ENCODE results near the gene C16orf96. TPM values are rescaled to one million over a fixed set of nuclear protein-coding genes. Genes with fewer than 3 reads are reported as not detected.

Gene C16orf96
- total and polyA plus RNA-seq, 2 of the 8 experiments (the other 6 are each of a cell fraction or from before 2014, with no cell fraction given): 1.0 to 1.3 TPM

- no peak for TF ChIP-seq TAF1 (IDR thresholded peaks at IDR 0.05; ENCODE audit: low read depth, low read length)
- TF ChIP-seq, protein P1, sequence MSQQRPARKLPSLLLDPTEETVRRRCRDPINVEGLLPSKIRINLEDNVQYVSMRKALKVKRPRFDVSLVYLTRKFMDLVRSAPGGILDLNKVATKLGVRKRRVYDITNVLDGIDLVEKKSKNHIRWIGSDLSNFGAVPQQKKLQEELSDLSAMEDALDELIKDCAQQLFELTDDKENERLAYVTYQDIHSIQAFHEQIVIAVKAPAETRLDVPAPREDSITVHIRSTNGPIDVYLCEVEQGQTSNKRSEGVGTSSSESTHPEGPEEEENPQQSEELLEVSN (IDR thresholded peaks at IDR 0.05): no peak
- no peak for TF ChIP-seq EZH2 (IDR thresholded peaks at IDR 0.05; ENCODE audit: low read depth, low read length, severe bottlenecking)
- no peak for TF ChIP-seq JUN (IDR thresholded peaks at IDR 0.05; ENCODE audit: low read depth, low read length)
- no peak for TF ChIP-seq CTBP2 (IDR thresholded peaks at IDR 0.05; ENCODE audit: borderline replicate concordance, insufficient read depth, insufficient read length, low read length)
- TF ChIP-seq CHD1 (IDR thresholded peaks at IDR 0.05; ENCODE audit: low read depth, low read length): no peak
- no peak for TF ChIP-seq EP300 (IDR thresholded peaks at IDR 0.05; ENCODE audit: borderline replicate concordance in 1 of 2, low read depth in 2 of 2, low read length in 2 of 2)
- Histone ChIP-seq H3K79me2 (ENCODE audit: control insufficient read depth in 1 of 2, insufficient read depth in 2 of 2, low read length in 2 of 2) (peaks cover 13 to 66% of the 10 kb centered on the region in 2 experiments), H3K79me1 (ENCODE audit: low read depth, low read length) (peaks cover 20% of the 10 kb centered on the region), H3K27me3 (replicated peaks in 1 of 4; ENCODE audit: control insufficient read depth in 3 of 4, extremely low read depth in 1 of 4, insufficient read depth in 3 of 4, low read length in 3 of 4) (no peaks in the 10 kb centered on the region), H4K8ac (ENCODE audit: extremely low read depth, insufficient read depth, low read length) (no peak overlapping the region), H3K27ac (ENCODE audit: low read depth, low read length) (no peak overlapping the region), H3K9me3 (ENCODE audit: insufficient read depth in 2 of 2, low read depth in 1 of 2, low read length in 1 of 2) (no peaks in the 10 kb centered on the region), H3K18ac (ENCODE audit: extremely low read depth, low read length) (no peak overlapping the region), H2BK12ac (ENCODE audit: low read depth, low read length) (no peak overlapping the region), H4K20me1 (replicated peaks in 1 of 2; ENCODE audit: control insufficient read depth in 1 of 2, insufficient read depth in 2 of 2, low read length in 2 of 2) (peaks cover 0 to 8% of the 10 kb centered on the region in 2 experiments), H4K91ac (replicated peaks; ENCODE audit: insufficient read length, low read length) (no peak overlapping the region), H3K4me3 (ENCODE audit: extremely low read depth in 1 of 4, insufficient read depth in 2 of 4, low read depth in 3 of 4, low read length in 4 of 4) (no peak overlapping the region), H2BK5ac (ENCODE audit: low read depth, low read length) (no peak overlapping the region), H3K36me3 (ENCODE audit: control insufficient read depth in 2 of 4, insufficient read depth in 4 of 4, low read length in 3 of 4) (no peaks in the 10 kb centered on the region), H2BK15ac (ENCODE audit: low read length) (no peak overlapping the region), H3K14ac (ENCODE audit: insufficient read length) (no peak overlapping the region), H2AFZ (ENCODE audit: low read length) (no peak overlapping the region), H2AK5ac (ENCODE audit: low read depth, low read length) (no peak overlapping the region), H3K9ac (replicated peaks in 1 of 4; ENCODE audit: extremely low read depth in 1 of 4, low read depth in 3 of 4, low read length in 3 of 4) (no peak overlapping the region), H3K4me1 (replicated peaks in 1 of 4; ENCODE audit: control insufficient read depth in 3 of 4, insufficient read depth in 4 of 4, low read length in 3 of 4) (peaks cover 0 to 7% (median 6%) of the 10 kb centered on the region in 4 experiments; a peak in 6 of 7 replicates), H2BK20ac (ENCODE audit: low read length) (no peak overlapping the region), H3K56ac (replicated peaks; ENCODE audit: insufficient read length, low read depth, low read length) (no peak overlapping the region), H3K23me2 (ENCODE audit: low read depth, low read length) (peaks cover 2% of the 10 kb centered on the region; the same call in 1 of the 2 replicates), H3K23ac (ENCODE audit: insufficient read length) (no peak overlapping the region), H2BK120ac (replicated peaks; ENCODE audit: low read depth, low read length) (no peak overlapping the region), H3K4me2 (ENCODE audit: insufficient read depth in 1 of 2, low read depth in 2 of 2, low read length in 2 of 2) (no peak overlapping the region), H3K4ac (replicated peaks; ENCODE audit: insufficient read length, low read depth, low read length) (no peak overlapping the region), H4K5ac (ENCODE audit: insufficient read length, low read depth, low read length) (no peak overlapping the region)
- WGBS, 2 experiments (ENCODE audit: extremely low coverage in 1 of 2, insufficient coverage in 1 of 2, insufficient read length in 1 of 2, insufficient replicate concordance in 2 of 2, low coverage in 1 of 2, low lambda C conversion rate in 2 of 2, missing lambda C conversion rate in 1 of 2): 93% methylated on average over 9 of the region's 9 CpGs; no CpG with 5 or more reads in 1 of the 2 experiments
- ChIA-PET CTCF (ENCODE audit: partially characterized antibody) (interaction anchor here (0.6 kb wide), 2 partner anchors 51 to 140 kb away, joined by 3 to 4 read pairs; no protein-coding TSS in a partner anchor), POLR2A (ENCODE audit: partially characterized antibody) (interaction anchor here (1.1 to 2.9 kb wide), 2 partner anchors 12 to 15 kb away, joined by 4 to 11 read pairs; no protein-coding TSS in a partner anchor)
- DNase-seq (ENCODE audit: low read depth in 1 of 2, low spot score in 2 of 2) (no peak), FAIRE-seq (no peak)
Observed at GRCh38 chr16:4628283-4628682, 72.1 kb downstream of the C16orf96 start.

Measured in H1 (cell line).